ENCODE measurements around the gene MFGE8.

DNA sequence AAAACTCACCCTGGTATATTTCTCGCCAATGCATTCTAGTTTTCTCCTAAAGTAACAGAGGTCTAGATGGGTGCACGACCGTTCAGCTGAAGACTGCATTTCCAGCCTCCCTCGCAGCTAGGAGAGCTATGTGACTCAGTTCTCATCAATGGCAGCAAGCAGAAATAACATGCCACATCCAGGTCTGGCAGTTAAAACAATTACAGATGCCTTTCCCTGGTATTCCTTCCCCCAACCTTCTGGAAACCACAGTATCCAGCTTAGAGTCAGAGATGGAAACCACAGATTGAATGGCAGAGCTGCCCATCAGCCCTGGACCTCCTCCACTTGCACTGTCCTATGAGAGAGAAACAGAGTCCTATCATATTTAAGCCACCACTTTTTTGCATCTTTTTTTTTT lies 22.7 kb downstream of the MFGE8 start:
- no peak for TF ChIP-seq POLR2AphosphoS5 (IDR thresholded peaks at IDR 0.05)
- TF ChIP-seq, protein P1, sequence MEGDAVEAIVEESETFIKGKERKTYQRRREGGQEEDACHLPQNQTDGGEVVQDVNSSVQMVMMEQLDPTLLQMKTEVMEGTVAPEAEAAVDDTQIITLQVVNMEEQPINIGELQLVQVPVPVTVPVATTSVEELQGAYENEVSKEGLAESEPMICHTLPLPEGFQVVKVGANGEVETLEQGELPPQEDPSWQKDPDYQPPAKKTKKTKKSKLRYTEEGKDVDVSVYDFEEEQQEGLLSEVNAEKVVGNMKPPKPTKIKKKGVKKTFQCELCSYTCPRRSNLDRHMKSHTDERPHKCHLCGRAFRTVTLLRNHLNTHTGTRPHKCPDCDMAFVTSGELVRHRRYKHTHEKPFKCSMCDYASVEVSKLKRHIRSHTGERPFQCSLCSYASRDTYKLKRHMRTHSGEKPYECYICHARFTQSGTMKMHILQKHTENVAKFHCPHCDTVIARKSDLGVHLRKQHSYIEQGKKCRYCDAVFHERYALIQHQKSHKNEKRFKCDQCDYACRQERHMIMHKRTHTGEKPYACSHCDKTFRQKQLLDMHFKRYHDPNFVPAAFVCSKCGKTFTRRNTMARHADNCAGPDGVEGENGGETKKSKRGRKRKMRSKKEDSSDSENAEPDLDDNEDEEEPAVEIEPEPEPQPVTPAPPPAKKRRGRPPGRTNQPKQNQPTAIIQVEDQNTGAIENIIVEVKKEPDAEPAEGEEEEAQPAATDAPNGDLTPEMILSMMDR (IDR thresholded peaks at IDR 0.05): no peak

All from transverse colon (tissue), 4 donors.